ENCODE results near the gene PPM1E. TPM values are rescaled to one million over a fixed set of nuclear protein-coding genes. Genes with fewer than 3 reads are reported as not detected.
"Not testable (repeated sequence)": the region's sequence is repeated elsewhere in the genome, so short reads cannot be mapped to it uniquely, and the experiment has no call there.

Gene PPM1E
- total RNA-seq, 4 donors from 2014 or later: 0.35 to 0.92 (median 0.44) TPM

- Histone ChIP-seq H3K4me3 (no peak overlapping the region), H3K36me3 (no peaks in the 10 kb centered on the region), H3K9me3 (no peaks in the 10 kb centered on the region), H3K27me3 (no peaks in the 10 kb centered on the region), H3K27ac (no peak overlapping the region), H3K4me1 (no peaks in the 10 kb centered on the region)
- TF ChIP-seq CTCF (IDR thresholded peaks at IDR 0.05): no peak
- TF ChIP-seq POLR2A (IDR thresholded peaks at IDR 0.05): no peak
- TF ChIP-seq POLR2AphosphoS5 (IDR thresholded peaks at IDR 0.05): no peak
- TF ChIP-seq EP300 (IDR thresholded peaks at IDR 0.05): no peak
- no peak for ATAC-seq
- WGBS, 2 donors (ENCODE audit: low coverage in 1 of 2): 35 to 70% methylated on average over 3 of the region's 3 CpGs
Measured at GRCh38 chr17:58786586-58787295, 31.1 kb downstream of the PPM1E start.

GRCh38 chr17:58788199-58788598 lies 32.5 kb downstream of the PPM1E start:
- no peaks in the 10 kb centered on the region for H3K9me3 ChIP-seq
- H3K4me1 ChIP-seq: no peaks in the 10 kb centered on the region
- no peaks in the 10 kb centered on the region for H3K36me3 ChIP-seq
- TF ChIP-seq POLR2A (IDR thresholded peaks at IDR 0.05): no peak
- TF ChIP-seq POLR2AphosphoS5 (IDR thresholded peaks at IDR 0.05): no peak
- TF ChIP-seq CTCF (IDR thresholded peaks at IDR 0.05): no peak
- TF ChIP-seq EP300 (IDR thresholded peaks at IDR 0.05): no peak
- ATAC-seq: no peak
- 50 to 77% methylated on average over 1 to 4 of the region's 7 CpGs for WGBS, 2 donors (ENCODE audit: low coverage in 1 of 2)
- no peak overlapping the region for H3K4me3 ChIP-seq
- H3K27me3 ChIP-seq: no peaks in the 10 kb centered on the region
- no peak overlapping the region for H3K27ac ChIP-seq

DNA sequence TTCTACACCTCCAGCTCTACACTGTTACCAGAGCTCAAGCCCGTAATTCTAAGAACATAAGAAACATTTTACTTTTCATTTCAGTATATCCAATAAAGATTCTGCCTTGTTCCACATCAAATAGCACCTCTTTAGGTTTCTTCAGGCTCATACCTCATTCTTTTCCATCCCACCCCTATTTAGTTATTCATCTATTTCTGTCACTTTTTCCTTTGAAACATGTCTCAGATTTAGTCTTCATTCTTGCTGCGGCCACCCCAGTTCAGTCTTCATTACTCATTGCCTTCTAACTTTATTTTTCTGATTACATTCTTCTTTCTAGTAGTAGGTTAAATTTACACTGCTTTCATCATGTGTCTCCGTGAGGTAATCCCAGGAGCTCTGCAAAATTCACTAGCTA lies 33.5 kb downstream of the PPM1E start:
- Histone ChIP-seq H3K27me3 (no peaks in the 10 kb centered on the region), H3K27ac (no peak overlapping the region), H3K4me3 (no peak overlapping the region), H3K36me3 (no peaks in the 10 kb centered on the region), H3K4me1 (no peaks in the 10 kb centered on the region), H3K9me3 (no peaks in the 10 kb centered on the region)
- no peak for ATAC-seq
- WGBS, 2 donors (ENCODE audit: low coverage in 1 of 2): 83 to 100% methylated on average over 1 to 3 of the region's 3 CpGs
- no peak for TF ChIP-seq CTCF (IDR thresholded peaks at IDR 0.05)
- no peak for TF ChIP-seq EP300 (IDR thresholded peaks at IDR 0.05)
- TF ChIP-seq POLR2A (IDR thresholded peaks at IDR 0.05): no peak
- no peak for TF ChIP-seq POLR2AphosphoS5 (IDR thresholded peaks at IDR 0.05)

GRCh38 chr17:58789831-58790230 lies 34.2 kb downstream of the PPM1E start:
- Histone ChIP-seq H3K36me3 (no peaks in the 10 kb centered on the region), H3K27ac (no peak overlapping the region), H3K4me1 (no peaks in the 10 kb centered on the region), H3K4me3 (no peak overlapping the region), H3K9me3 (no peaks in the 10 kb centered on the region), H3K27me3 (no peaks in the 10 kb centered on the region)
- WGBS, 2 donors (ENCODE audit: low coverage in 1 of 2): 100% methylated on average over 1 of the region's 1 CpG
- TF ChIP-seq POLR2A (IDR thresholded peaks at IDR 0.05) (no peak), EP300 (IDR thresholded peaks at IDR 0.05) (no peak), CTCF (IDR thresholded peaks at IDR 0.05) (no peak), POLR2AphosphoS5 (IDR thresholded peaks at IDR 0.05) (no peak)
- ATAC-seq: no peak

GRCh38 chr17:58794508-58794907 lies 38.9 kb downstream of the PPM1E start:
- H3K4me3 ChIP-seq, H3K27me3 ChIP-seq, H3K9me3 ChIP-seq, H3K36me3 ChIP-seq, ATAC-seq, H3K4me1 ChIP-seq, H3K27ac ChIP-seq: not testable (repeated sequence)
- 88 to 97% methylated on average over 1 to 2 of the region's 2 CpGs for WGBS, 2 donors (ENCODE audit: low coverage in 1 of 2)
